NCI-H524 (cell line): Measurements from ENCODE around the gene CBARP.

Source experiments
- DNase-seq, 2 experiments: peaks; one replicate each; lab custom pipeline; 2025; lab: John Stamatoyannopoulos, UW

CBARP gene

GRCh38 chr19:1264801-1265614 lies 27.2 kb upstream of the CBARP start:
- DNase-seq = peak in 1 of 2 experiments; percentile 33

DNA sequence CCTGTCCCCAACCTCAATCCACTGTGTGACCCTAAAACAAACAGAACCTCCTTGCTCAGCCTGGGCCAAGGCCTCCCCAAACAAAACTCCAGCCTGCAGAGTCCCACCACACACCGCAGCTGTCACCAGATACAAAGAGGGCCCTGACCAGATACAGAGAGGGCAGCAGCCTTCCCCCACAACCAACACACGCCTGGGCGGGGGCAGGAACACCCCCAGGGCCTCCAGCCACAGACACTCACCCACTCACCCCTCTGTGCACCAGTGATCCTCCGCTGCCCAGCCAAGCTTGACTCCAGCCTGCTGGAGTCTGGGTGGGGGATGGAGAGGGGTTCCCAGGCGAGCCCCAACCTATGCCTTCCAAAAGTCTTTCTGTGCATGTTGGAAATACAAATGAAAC lies 25.4 kb upstream of the CBARP start:
- no peak for DNase-seq

DNA sequence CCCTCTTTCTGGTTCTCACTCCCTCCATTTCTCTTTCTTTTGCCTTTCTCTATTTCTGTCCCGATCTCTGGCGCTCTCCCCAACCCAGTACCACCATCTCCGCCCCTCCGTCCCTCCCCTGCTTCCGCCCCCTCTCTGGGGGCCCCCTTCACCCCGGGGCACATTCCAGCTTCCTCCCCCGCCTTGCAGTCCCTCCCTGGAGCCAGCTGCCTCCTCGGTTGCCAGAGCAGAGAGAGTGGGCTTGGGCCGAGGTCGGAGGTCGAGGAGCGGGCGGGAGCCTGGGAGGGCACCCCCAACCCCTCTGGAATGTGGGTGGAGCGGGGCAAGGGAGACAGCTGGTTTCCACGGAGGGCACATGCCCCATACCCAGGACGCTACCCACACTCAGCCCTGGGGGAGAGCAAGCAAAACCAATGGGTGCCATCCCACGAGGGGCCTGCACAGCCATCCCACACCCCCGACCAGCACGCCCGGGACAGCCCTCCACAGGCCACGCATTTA lies 24.9 kb upstream of the CBARP start:
- no peak for DNase-seq

DNA sequence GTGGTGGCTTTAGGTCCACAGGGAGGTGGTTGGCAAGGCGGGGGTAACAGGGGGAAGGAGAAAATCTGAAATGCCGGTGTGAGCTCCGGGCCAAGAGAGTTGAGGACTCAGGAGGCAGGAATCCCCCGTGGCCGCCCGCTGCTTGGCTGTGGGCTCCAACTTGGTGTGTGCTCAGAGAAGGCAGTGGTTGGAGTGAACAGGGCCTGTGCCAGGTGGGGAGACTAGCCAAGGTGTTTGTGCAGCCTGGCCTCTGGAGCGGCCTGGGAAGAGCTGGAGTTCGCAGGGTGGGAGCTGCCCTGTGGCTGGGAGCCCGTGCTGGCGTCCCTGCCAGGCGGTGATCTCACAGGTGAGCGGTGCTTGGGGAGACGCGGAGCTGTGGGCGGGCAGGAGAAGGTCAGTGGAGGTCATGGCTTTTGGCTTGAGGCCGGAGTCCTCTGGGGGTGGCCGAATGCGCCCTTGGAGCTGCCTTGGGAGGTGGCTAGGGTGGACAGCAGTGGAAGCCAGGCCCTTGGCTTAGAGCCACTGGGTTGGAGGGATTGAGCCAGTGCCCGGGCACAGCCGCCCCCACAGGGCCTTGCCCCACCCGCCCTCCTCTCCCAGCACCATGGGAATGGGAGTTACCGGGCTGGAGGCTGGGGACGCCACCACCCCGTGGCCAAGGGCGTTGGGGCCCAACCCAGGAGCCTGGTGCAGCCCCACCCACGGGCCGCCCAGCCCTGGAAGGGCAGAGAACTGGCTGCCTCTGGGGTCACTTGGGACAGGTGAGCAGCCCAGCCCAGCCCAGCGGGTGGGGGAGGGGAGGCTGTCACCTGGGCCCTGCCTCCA lies 24.2 kb upstream of the CBARP start:
- no peak for DNase-seq

DNA sequence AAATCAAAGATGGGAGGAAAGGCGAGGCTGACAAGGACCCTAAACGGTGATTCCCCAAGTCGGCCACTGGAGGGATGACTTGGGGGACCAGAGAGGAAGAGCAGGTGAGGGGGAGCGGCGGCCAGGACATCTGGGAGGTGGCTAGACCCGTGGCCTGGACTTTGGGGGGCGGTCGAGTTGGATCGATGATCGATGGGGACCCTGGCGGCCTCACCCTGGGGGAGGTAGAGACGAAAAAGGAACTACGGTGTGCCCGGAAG lies 23.7 kb upstream of the CBARP start:
- DNase-seq = peak in 1 of 2 experiments; percentile 41

- peak; percentile 91 to 97 for DNase-seq
Measured at GRCh38 chr19:1260749-1261537, 23.1 kb upstream of the CBARP start.

DNA sequence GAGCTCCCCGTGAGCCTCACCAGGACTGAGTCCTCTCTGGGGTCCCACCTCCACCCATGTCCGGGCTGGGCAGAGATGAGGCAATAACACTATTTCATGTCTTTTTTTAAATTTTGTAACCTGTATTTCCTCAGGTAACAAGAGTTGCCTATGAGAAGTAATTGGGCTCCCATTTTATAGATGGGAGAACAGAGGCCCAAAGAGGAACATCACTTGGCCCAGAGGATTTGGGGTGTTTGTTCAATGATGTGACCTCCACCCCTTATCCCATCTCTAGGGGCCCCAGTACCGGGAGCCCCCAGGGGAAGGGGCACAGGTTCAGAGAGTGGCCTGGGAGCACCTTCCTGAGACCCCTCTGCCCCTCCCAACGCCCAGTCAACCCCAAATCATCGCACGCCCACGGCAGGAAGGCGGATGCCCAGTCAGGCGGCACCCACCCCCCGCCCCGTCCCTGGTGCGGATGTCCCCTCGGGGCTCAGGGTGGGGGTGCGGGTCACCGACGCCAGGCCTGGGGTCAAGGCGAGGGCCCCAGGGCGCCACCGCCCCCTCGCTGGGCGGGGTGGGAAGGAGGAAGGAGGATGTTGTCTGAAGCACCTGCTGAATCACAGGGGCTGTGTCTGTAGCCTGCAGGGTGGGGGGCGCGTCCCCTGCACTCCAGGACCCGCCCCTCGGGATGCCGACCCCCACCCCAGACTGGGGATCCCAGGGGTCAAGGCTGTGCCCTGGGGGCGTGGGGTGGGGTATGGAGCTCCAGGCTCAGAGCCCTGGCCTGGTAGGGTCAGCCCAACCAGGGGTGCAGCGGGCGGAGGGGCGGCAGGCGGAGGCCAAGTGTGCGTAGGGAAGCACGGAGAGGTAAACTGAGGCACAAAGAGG lies 22.3 kb upstream of the CBARP start:
- DNase-seq = no peak

- DNase-seq = no peak
Measured at GRCh38 chr19:1259206-1259875, 21.5 kb upstream of the CBARP start.

GRCh38 chr19:1258707-1259205 lies 21.0 kb upstream of the CBARP start:
- DNase-seq = no peak

- DNase-seq = no peak
Measured at GRCh38 chr19:1258163-1258492, 20.3 kb upstream of the CBARP start.

GRCh38 chr19:1257475-1258162 lies 19.8 kb upstream of the CBARP start:
- DNase-seq = no peak

- DNase-seq = no peak
Measured at GRCh38 chr19:1256646-1257474, 19.1 kb upstream of the CBARP start.

GRCh38 chr19:1255186-1256161 lies 17.7 kb upstream of the CBARP start:
- no peak for DNase-seq

GRCh38 chr19:1254530-1255185 lies 16.9 kb upstream of the CBARP start:
- DNase-seq = no peak

DNA sequence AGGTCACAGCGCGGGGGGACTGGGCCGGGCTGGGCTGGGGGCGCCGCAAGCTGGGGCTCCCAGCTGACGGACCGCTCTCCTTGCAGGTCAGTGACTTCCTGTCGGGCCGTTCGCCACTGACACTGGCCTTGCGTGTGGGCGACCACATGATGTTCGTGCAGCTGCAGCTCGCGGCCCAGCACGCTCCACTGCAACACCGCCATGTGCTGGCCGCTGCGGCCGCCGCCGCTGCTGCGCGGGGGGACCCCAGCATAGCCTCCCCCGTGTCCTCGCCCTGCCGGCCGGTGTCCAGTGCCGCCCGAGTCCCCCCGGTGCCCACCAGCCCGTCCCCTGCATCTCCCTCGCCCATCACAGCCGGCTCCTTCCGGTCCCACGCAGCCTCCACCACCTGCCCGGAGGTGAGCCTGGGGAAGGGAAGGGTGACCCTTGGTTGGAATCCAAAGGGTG lies 16.3 kb upstream of the CBARP start:
- no peak for DNase-seq

DNA sequence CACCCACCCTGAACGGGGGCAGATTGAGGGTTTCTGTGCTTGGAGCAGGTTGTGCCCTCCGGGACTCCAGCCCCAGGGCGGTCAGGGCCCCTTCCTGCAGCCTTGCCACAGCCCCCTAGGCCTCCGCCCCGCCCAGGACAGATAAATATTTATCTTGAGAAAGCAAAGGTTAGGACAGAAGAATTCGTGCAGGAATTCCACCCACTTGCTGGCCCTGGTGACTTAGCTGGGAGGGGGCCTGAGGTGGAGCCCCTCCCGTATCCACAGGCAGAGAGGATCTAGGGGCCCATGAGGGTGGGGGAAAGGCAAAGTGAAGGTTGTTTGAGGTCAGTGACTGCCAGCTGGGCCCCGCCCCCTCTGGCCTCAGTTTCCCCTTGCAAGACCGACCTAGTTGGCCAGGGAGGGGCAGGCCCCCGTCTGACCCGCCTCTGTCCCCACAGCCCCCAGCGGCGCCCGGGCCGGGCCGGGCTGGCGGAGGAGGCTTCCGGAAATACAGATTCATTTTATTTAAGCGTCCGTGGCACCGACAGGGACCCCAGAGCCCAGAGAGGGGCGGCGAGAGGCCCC lies 15.8 kb upstream of the CBARP start:
- DNase-seq = no peak

- no peak for DNase-seq
Measured at GRCh38 chr19:1252821-1253513, 15.2 kb upstream of the CBARP start.
